B cell (primary cell): ENCODE results near the gene NUBP1. TPM values are rescaled to one million over a fixed set of nuclear protein-coding genes. Genes with fewer than 3 reads are reported as not detected.
"Not testable (repeated sequence)": the region's sequence is repeated elsewhere in the genome, so short reads cannot be mapped to it uniquely, and the experiment has no call there.

Experiments used
- ATAC-seq: fragments of 200-7000 bp; cut with Tn5 transposase; one replicate; pipeline ENCODE4 v1.10.0; 2021; ENCODE audit warnings: low read depth, mild to moderate bottlenecking, moderate number of reproducible peaks, moderate library complexity
- CTCF ChIA-PET: fragments of 350-600 bp; sonication (Branson Sonifier 250); formaldehyde crosslinking; loops from one replicate; lab custom pipeline; 2021; ENCODE audit warnings: antibody characterized with exemption, inconsistent platforms; lab: Charles Lee
- POLR2A ChIA-PET: fragments of 350-600 bp; sonication (Branson Sonifier 250); formaldehyde crosslinking; loops from one replicate; lab custom pipeline; 2021; ENCODE audit warnings: antibody characterized with exemption; lab: Charles Lee
- DNase-seq: peaks from one replicate; pipeline ENCODE4 v3.0.0; 2013
- H2AFZ ChIP-seq: 2 replicates; pipeline ENCODE4 v1.6.1; 2012; ENCODE audit warnings: mild to moderate bottlenecking, low read depth, low read length; ENCODE audit not compliant: insufficient read depth, poor library complexity, severe bottlenecking
- H3K27ac ChIP-seq, 2 donors: 1 replicate in 1 of 2; 2 replicates in 1 of 2; pipeline ENCODE4 v1.5.1; 2012 to 2013; ENCODE audit warnings: low read length in 2 of 2, mild to moderate bottlenecking in 2 of 2, moderate library complexity in 1 of 2
- H3K27me3 ChIP-seq, 4 experiments: fragments of 200-600 bp in 1 of 4; sonication (generic) in 1 of 4; replicated peaks in 1 of 4; 1 replicate in 2 of 4; 2 replicates in 2 of 4; pipeline versions ENCODE4 v1.6.1 to v1.7.0; 2013 to 2016; ENCODE audit warnings: low read length in 3 of 4, mild to moderate bottlenecking in 2 of 4, mixed read lengths in 1 of 4, moderate library complexity in 1 of 4; ENCODE audit not compliant: insufficient read depth in 4 of 4, control insufficient read depth in 3 of 4; ENCODE audit errors: control extremely low read depth in 1 of 4
- H3K36me3 ChIP-seq, 2 experiments: replicated peaks in 1 of 2; 1 replicate in 1 of 2; 2 replicates in 1 of 2; pipeline versions ENCODE4 v1.6.1 to v1.7.1; 2013; ENCODE audit warnings: low read length in 1 of 2; ENCODE audit not compliant: insufficient read depth in 2 of 2, control insufficient read depth in 1 of 2; ENCODE audit errors: control extremely low read depth in 1 of 2, extremely low read depth in 1 of 2
- H3K4me1 ChIP-seq, 2 donors: fragments of 200-600 bp in 1 of 2; sonication (generic) in 1 of 2; 1 replicate in 1 of 2; 2 replicates in 1 of 2; pipeline versions ENCODE4 v1.5.1 to v1.6.1; 2013 to 2017; ENCODE audit warnings: low read length in 2 of 2; ENCODE audit not compliant: control insufficient read depth in 2 of 2, insufficient read depth in 2 of 2
- H3K4me2 ChIP-seq: replicated peaks from 2 replicates; pipeline ENCODE3; 2012; ENCODE audit warnings: mild to moderate bottlenecking, low read depth, low read length; ENCODE audit not compliant: poor library complexity, severe bottlenecking
- H3K4me3 ChIP-seq, 5 experiments: fragments of 200-600 bp in 1 of 5; sonication (generic) in 1 of 5; 1 replicate in 3 of 5; 2 replicates in 2 of 5; pipeline versions ENCODE4 v1.5.1 to v1.7.0; 2011 to 2016; ENCODE audit warnings: low read length in 4 of 5, mild to moderate bottlenecking in 4 of 5, low read depth in 2 of 5, control low read depth in 1 of 5, moderate library complexity in 1 of 5; ENCODE audit not compliant: insufficient read depth in 1 of 5; ENCODE audit errors: control extremely low read depth in 1 of 5, extremely low read depth in 1 of 5
- H3K79me2 ChIP-seq: fragments of 200-600 bp; sonication (generic); one replicate; pipeline ENCODE4 v1.6.0; 2016; ENCODE audit warnings: low read length; ENCODE audit not compliant: control insufficient read depth, insufficient read depth
- H3K9ac ChIP-seq: fragments of 200-600 bp; sonication (generic); 2 replicates; pipeline ENCODE4 v1.6.1; 2017; ENCODE audit warnings: mild to moderate bottlenecking, low read length, moderate library complexity
- H3K9me3 ChIP-seq, 3 donors: one replicate each; pipeline versions ENCODE4 v1.6.1 to v1.7.1; 2013; ENCODE audit warnings: low read length in 2 of 3; ENCODE audit not compliant: control insufficient read depth in 2 of 3, insufficient read depth in 1 of 3; ENCODE audit errors: control extremely low read depth in 1 of 3
- H4K20me1 ChIP-seq: 2 replicates; pipeline ENCODE4 v1.6.0; 2012; ENCODE audit warnings: mild to moderate bottlenecking, low read length; ENCODE audit not compliant: insufficient read depth, control insufficient read depth, poor library complexity, severe bottlenecking
- H3K27ac Mint-ChIP-seq: one replicate; pipeline ENCODE4 v1.8.0; 2021; ENCODE audit warnings: mixed read lengths
- H3K27me3 Mint-ChIP-seq: one replicate; pipeline ENCODE4 v1.8.0; 2021; ENCODE audit warnings: mixed read lengths
- H3K4me1 Mint-ChIP-seq: one replicate; pipeline ENCODE4 v1.8.0; 2021; ENCODE audit warnings: mixed read lengths
- H3K4me3 Mint-ChIP-seq: one replicate; pipeline ENCODE4 v1.8.0; 2021; ENCODE audit warnings: mixed read lengths
- H3K9me3 Mint-ChIP-seq: one replicate; pipeline ENCODE4 v1.8.0; 2022; ENCODE audit warnings: mixed read lengths; ENCODE audit not compliant: insufficient read depth
- EZH2 ChIP-seq: IDR thresholded peaks from 2 replicates; pipeline ENCODE4 v1.6.1; 2012; ENCODE audit warnings: borderline replicate concordance, low read depth, mild to moderate bottlenecking, moderate library complexity, low read length; ENCODE audit not compliant: insufficient read depth, poor library complexity, severe bottlenecking
- WGBS: methylation state at CpG from one replicate; pipeline ENCODE4 v1.1.5; 2013; ENCODE audit warnings: missing lambda C conversion rate; ENCODE audit not compliant: insufficient coverage; 5-methylcytosine and 5-hydroxymethylcytosine counted together
- intact Hi-C: fragments of 100-400 bp; cut with micrococcal nuclease; formaldehyde crosslinking; loops from one replicate; pipeline ENCODE4 v1.10.0; 2022
- polyA plus RNA-seq: library from polyadenylated mRNA; depleted of rRNA; stranded (reverse); fragments of >200 nt; gene quantifications from 2 replicates; pipeline ENCODE4 v1.2.3, GENCODE V29; 2012
- total RNA-seq, 2 donors: library from RNA; stranded (reverse); fragments of 120-200 nt in 1 of 2; gene quantifications; 1 replicate in 1 of 2; 2 replicates in 1 of 2; pipeline versions ENCODE4 v1.2.3 to v1.2.4, GENCODE V29; 2013 to 2022
- TF ChIP-seq, protein P1 (sequence below): fragments of 200-600 bp; IDR thresholded peaks from one replicate; pipeline ENCODE4 v1.8.0; 2022; ENCODE audit warnings: antibody characterized with exemption, mild to moderate bottlenecking

Gene NUBP1
- total and polyA plus RNA-seq, 2 donors (not counting 1 experiment from before 2014, with no cell fraction given), result 47.3 to 67.3 TPM

DNA sequence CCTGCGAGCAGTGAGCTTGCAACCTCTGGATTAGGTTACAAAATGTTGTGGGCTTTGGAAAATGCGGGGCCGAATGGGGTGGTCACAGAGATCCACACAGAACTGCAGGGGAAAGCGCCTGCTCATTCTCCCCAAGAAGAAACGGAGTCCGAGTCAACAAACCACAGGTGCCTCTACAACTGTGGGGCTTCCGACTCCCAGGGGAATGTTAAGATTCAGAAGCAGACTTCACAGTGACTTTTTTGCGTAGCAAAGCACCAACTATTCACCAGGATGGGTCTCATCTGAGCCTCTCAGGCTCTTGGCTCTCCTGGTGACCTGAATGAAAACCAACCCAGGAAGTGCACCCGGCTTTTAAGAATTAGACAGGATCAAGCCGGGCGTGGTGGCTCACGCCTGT lies 33.7 kb downstream of the NUBP1 start:
- Mint-ChIP-seq H3K27ac (no peak overlapping the region), H3K4me3 (peak overlapping the region; percentile 26), H3K4me1 (peaks cover 43% of the 10 kb centered on the region), H3K9me3 (no peaks in the 10 kb centered on the region), H3K27me3 (no peaks in the 10 kb centered on the region)
- ATAC-seq (no peak), DNase-seq (no peak)
- H3K79me2 ChIP-seq, result no peaks in the 10 kb centered on the region
- 79% methylated on average over 9 of the region's 12 CpGs for WGBS
- H3K9ac ChIP-seq, result no peak overlapping the region
- no peak overlapping the region for H3K27ac ChIP-seq
- H3K36me3 ChIP-seq, result no peaks in the 10 kb centered on the region
- intact Hi-C loops, result no loop called here
- ChIA-PET POLR2A (interaction anchor here (0.6 kb wide), 1 partner anchor 93 kb away, joined by 10 read pairs; no protein-coding TSS in a partner anchor), CTCF (interaction anchor here (1.6 kb wide), 1 partner anchor 141 kb away, joined by 4 read pairs; no protein-coding TSS in a partner anchor)
- peaks cover 0 to 23% of the 10 kb centered on the region in 2 donors for H3K4me1 ChIP-seq
- no peaks in the 10 kb centered on the region for H4K20me1 ChIP-seq
- H3K4me2 ChIP-seq, result no peak overlapping the region
- H2AFZ ChIP-seq, result no peak overlapping the region
- no peaks in the 10 kb centered on the region for H3K9me3 ChIP-seq
- no peaks in the 10 kb centered on the region for H3K27me3 ChIP-seq
- no peak overlapping the region for H3K4me3 ChIP-seq
- TF ChIP-seq EZH2, result no peak
- TF ChIP-seq, protein P1, sequence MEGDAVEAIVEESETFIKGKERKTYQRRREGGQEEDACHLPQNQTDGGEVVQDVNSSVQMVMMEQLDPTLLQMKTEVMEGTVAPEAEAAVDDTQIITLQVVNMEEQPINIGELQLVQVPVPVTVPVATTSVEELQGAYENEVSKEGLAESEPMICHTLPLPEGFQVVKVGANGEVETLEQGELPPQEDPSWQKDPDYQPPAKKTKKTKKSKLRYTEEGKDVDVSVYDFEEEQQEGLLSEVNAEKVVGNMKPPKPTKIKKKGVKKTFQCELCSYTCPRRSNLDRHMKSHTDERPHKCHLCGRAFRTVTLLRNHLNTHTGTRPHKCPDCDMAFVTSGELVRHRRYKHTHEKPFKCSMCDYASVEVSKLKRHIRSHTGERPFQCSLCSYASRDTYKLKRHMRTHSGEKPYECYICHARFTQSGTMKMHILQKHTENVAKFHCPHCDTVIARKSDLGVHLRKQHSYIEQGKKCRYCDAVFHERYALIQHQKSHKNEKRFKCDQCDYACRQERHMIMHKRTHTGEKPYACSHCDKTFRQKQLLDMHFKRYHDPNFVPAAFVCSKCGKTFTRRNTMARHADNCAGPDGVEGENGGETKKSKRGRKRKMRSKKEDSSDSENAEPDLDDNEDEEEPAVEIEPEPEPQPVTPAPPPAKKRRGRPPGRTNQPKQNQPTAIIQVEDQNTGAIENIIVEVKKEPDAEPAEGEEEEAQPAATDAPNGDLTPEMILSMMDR, result no peak

DNA sequence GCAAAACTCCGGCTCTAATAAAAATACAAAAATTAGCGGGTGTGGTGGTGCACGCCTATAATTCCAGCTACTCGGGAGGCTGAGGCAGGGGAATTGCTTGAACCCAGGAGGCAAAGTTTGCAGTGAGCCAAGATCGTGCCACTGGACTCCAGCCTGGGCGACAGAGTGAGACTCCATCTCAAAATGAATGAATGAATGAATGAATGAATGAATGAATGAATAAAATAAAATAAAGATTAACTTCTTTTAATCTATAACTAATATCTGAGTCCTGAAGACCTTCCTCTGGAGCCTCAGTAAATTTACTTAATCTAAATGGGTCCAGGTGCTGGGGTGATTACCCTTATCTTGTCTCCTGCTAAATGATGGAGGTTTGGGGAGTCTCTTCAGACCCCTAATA lies 36.3 kb downstream of the NUBP1 start:
- peaks cover 0 to 20% of the 10 kb centered on the region in 2 donors for H3K4me1 ChIP-seq
- H3K9me3 Mint-ChIP-seq, H3K9ac ChIP-seq, H3K36me3 ChIP-seq, H3K4me3 ChIP-seq, H3K27me3 ChIP-seq, CTCF ChIA-PET, intact Hi-C loops, H3K4me3 Mint-ChIP-seq, ATAC-seq, H2AFZ ChIP-seq, H3K27ac Mint-ChIP-seq, H4K20me1 ChIP-seq, DNase-seq, H3K27me3 Mint-ChIP-seq, H3K4me2 ChIP-seq, H3K79me2 ChIP-seq, H3K9me3 ChIP-seq, H3K27ac ChIP-seq: not testable (repeated sequence)
- 98% methylated on average over 4 of the region's 6 CpGs for WGBS
- H3K4me1 Mint-ChIP-seq, result peaks cover 33% of the 10 kb centered on the region
- POLR2A ChIA-PET, result interaction anchor here (0.5 kb wide), 1 partner anchor 1963 kb away, joined by 3 read pairs; no protein-coding TSS in a partner anchor
